HG03025 (cell line): ENCODE measurements around the gene DRD1.
A peak's percentile ranks its signal among the peaks of the same experiment; 100 is the strongest.

Experiments used
- ATAC-seq: cut with Tn5 transposase; IDR thresholded peaks from one replicate; pipeline ENCODE4 v1.9.1; 2021; ENCODE audit warnings: mild to moderate bottlenecking, moderate library complexity; ENCODE audit not compliant: unreplicated experiment, low FRiP score

The DRD1 gene

DNA sequence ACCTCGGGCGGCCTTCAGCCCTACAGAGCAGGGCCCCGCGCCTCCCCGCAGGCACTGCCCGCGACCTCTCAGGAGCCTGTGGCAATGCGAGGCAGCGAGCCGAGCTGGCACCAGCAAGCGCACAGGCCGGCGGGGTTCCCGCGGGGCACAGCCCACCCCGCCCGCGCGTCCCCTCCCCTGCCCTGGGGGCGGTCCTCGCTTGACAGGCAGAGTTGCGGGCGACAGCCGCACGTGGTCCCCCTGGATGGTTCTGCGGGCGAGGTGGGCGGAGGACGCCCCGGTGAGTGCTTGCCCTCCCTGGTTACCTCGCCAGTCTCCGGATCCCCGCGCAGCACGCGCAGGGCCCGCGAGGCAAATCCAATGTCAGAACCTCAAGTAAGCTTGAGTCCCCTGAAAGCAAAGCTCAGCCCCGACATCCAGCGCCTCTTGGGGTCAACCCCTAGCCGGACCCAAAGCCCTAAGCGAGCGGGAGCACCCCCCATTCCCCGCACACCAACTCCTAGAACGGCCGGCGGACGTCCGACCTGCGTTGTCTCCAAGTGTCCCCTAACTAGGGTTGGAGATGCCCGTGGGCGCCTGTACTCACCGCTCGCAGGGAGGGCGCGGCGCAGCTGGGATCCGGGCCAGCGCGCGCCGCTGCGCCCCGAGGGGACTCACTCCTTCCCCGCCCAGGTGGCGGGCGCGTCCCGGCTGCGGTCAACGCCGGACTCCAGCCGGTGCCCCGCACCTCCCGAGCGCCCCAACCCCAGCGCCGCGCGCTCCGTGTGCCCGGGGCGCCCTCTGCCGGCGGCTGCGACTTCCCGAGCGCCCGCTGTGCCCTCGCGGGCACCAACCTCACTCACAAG, at the start of gene DRD1:
TSS of gene DRD1 (minus strand) at position 123 of the 845 bp plus-strand sequence. CDS start 1,083 bp downstream, outside the sequence.
- no peak for ATAC-seq

- no peak for ATAC-seq
These were observed 49.7 kb upstream of the DRD1 start for GRCh38 chr5:175493726-175494125.

- ATAC-seq: no peak
These were observed 49.3 kb upstream of the DRD1 start for GRCh38 chr5:175493260-175493659.

DNA sequence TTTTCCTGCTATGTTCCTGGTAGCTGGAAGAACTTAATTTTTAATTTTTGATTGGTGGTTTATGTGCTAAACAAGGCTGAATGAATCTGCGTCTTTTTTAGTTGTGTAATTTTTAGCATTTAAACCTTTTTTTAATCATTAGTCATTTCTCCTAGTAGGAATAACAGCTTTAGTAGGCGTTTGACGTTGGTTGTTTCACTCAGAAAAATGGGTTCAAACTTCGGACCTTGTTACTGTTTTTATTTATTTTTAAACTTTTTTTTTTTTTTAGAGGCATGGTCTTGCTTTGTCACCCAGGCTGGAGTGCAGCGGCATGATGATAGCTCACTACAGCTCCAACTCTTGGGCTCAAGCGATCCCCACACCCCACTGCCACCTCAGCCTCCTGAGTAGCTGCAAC, 47.2 kb upstream of the DRD1 start:
- no peak for ATAC-seq

DNA sequence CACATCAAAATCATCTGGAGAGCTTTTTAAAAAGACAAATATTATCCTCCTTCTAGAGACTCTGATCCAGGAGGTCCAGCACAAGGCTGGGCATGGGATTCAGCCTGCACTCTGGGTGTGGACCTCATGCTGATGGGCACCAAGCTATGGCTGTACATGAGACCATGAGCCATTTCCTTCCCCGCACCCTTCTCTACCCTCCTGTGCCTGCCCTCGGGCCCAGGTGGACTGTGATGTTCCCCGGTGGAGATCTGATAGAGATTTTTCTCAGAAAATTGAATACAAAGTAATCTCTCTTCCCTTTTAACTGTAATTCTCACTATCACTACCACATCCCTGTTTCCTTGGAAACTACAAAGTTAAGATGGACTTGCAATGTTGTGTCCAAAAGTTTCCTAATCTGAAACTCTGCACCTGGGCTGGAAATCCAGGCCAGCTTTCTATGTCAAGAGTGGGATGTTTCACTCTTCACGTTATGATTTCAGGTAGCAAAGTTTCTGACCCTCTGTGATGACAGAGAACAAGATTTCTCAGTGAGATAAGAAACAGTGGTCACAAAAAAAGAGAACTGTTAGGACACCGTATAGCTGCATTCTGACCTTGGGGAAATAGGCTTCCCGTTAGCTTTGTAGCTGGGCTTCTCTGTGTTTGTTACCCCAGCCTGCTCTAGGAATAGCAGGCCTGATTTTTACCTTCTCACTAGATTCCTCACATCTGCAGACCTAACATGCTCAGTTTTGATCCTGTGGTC, 45.9 kb upstream of the DRD1 start:
- peak; percentile 78 for ATAC-seq

DNA sequence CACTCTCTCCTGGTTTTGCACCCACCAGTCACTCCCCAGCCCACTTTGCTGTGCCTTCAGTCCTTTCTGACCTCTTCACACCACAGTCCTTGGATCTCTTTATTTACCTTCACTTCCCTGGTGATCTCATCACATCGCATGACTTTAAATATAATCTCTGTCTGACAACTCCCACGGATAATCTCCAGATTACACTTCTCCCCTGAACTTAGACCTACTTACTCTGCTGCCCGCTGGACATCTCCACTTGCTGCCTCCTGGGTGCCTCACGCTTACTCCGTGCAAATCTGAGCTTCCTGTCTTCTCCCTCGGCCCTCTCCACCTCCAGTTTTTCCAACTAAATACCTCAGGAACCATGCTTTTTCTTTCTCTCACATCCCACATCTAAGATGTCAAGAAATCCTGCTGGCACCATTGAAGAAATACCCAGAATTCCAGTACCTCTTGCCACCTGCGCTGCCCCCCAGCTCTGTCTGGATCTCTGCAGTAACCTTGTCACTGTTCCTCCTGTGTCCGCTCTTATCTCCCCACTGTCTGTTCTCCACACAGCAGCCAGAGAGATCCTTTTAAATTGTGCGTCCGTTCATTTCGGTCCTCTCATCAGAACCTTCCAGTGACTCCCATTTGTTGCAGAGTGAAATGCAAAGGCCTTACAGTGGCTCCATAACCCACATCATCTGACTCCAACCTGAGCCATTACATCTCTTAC, 43.7 kb upstream of the DRD1 start:
- ATAC-seq: no peak

- no peak for ATAC-seq
These were observed 41.6 kb upstream of the DRD1 start for GRCh38 chr5:175485631-175486030.

DNA sequence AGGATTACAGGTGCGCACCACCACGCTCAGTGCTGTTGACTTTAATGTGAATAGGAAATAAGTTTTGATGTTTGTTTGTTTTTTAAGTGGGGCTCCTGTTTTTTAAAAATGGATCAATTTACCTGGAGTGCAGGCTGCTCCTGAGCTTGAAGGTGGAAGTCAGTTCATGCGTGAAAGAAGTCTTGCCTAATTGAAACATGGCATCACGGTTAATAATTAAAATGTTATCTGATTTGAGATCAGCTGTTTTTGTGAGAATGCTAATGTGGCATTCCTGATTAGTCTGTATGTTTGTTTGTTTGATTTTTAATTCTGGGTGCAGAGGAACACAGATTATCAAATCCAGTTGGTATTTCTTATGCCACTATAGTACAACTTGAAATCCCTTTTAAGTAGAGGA, 40.8 kb upstream of the DRD1 start:
- ATAC-seq: no peak

DNA sequence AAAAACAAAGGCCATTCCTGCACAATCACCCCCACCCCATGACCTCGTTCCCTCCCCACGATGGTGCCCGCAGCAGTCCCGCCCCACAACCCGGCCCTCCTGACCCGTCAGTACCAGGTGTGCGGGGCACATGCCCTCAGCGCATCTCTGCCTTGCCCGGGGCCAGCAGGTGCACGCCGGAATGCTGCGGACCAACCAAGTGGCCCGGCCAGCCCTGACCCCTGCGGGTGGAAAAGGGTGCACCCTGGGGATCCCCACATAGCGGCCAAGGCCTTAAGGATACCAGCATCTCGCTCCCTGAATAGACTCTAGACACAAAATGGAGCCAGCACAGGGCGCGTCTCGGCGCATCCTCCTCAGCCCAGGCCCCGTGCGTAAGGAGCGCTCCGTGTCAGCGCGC, 40.3 kb upstream of the DRD1 start:
- ATAC-seq: no peak

DNA sequence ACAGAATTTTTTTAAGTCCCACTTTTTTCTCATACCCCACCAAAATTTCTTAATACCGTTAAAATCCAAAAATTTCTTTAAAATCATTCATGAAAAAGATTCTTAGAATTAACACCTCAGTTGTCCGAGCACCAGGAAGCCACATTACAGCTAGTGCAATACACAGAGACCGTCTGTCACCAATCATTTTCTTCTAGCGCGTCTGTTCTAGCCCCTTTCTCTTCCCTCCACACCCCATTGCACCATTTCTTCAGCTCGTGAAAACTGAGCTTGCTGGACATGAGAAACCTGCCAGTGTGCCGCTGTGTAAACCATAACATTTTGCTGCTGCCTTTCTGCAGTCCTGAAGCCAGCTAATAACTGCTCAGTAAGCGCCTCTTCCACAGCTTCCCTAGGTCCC, 39.4 kb upstream of the DRD1 start:
- ATAC-seq: no peak

GRCh38 chr5:175479125-175479881, 35.3 kb upstream of the DRD1 start:
- peak; percentile 14 for ATAC-seq

- ATAC-seq: peak; percentile 77
These were observed 34.6 kb upstream of the DRD1 start, which contains the start of gene SFXN1 for GRCh38 chr5:175478384-175479124. Gene SFXN1, plus strand, starts transcription at chr5:175478560. Its CDS starts 13,544 bp downstream, at chr5:175492104.

- no peak for ATAC-seq
These were observed 34.0 kb upstream of the DRD1 start for GRCh38 chr5:175478008-175478383.

DNA sequence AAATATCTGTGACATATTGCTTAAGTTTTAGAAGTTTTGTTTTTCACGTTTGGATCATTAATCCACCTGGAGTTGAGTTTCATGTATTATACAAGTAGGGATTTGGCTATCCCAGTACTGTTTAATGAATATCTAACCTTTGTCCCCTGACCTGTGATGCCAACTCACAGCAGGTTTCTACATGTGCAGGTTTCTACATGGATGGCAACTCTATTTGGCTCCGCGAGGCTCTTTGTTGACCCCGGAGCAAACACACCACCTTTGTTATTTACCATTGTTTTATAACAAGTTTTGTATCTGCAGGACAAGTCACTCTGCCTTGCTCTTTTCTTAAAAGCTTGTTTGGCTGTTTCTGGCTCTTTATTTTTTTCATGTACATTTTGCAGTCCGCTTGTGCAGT, 33.5 kb upstream of the DRD1 start:
- no peak for ATAC-seq

DNA sequence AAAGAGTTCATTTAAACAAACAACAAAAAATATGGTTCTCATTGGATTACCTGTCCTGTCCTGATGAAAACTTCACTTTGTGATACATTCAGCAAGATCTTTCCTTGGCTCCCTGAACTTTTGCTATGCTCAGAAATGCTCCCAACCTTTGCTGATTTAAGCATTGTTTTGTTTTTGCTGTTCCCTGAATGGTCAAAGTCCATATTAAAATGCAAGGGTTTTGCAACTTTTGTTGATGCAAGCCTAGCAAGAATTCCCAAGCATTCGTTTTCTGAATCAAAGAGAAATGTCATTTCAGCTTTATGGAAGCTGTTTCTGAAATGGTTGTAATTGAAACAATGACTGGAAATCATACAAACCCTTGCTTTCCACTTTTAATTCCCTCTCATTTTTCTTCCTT, 31.3 kb upstream of the DRD1 start:
- ATAC-seq: no peak

DNA sequence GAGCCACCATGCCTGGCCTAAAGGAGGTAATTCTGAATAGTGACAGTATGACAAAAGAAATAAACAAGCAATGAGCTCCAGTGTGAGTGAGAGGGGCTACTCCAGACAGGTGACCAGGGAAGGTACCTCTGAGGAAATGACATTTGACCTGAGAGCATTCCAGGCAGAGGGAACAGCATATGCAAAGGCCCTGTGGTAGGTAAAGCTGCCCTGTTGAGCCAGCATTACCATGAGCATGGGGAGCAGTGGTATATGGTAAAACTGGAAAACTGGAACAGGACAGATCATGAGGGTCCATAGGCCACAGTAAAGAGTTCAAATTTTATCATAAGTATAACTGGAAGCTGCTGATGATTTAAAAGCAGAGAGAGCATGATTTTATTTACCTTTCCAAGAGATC, 28.4 kb upstream of the DRD1 start:
- ATAC-seq: no peak

- ATAC-seq: no peak
These were observed 27.6 kb upstream of the DRD1 start for GRCh38 chr5:175471628-175472027.

DNA sequence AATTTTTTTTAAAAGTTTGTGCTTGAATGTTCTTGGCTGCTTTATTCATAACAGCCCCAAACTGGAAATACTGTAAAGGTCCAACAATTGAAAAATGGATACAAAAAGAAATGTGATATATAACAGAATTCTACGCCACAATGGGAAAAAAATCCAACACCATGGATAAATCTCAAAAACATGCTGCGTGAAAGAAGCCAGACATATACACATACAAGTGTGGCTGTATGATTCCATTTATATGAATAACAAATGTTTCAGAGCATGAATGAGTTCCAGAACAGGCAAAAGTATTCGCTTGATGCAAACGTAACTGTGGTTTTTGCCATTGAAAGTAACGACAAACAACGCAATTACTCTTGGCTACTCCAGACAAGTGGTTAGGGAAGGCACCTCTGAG, 27.2 kb upstream of the DRD1 start:
- ATAC-seq: no peak

- ATAC-seq: no peak
These were observed 26.8 kb upstream of the DRD1 start for GRCh38 chr5:175470781-175471180.

- no peak for ATAC-seq
These were observed 25.9 kb upstream of the DRD1 start for GRCh38 chr5:175469916-175470315.
